ENCODE measurements around the gene DNASE1L3. TPM values are rescaled to one million over a fixed set of nuclear protein-coding genes. Genes with fewer than 3 reads are reported as not detected.

DNASE1L3 gene
- total and polyA plus RNA-seq, 2 experiments from 2014 or later, result not detected

DNA sequence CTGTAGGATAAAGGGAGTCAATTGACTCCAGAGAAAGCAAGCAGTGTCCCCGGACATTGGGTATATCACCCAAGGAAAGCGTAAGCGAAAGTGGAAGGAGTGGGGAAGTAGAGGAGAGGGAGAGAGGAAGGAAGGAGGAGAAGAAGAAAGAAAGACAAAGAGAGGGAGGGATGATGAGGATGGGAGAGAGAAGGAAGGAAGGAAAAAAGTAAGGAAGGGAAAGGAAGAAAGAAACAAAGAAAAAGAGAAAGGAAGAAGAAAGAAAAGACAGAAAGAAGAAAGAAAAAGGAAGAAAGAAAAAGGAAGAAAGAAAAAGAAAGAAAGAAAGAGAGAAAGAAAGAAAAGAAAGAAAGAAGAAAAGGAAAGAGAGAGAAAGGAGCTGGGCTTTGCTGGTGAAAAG lies 839 bp downstream of the DNASE1L3 start:
- Histone ChIP-seq H3K27me3 (ENCODE audit: insufficient read depth) (no peaks in the 10 kb centered on the region), H3K27ac (ENCODE audit: low read depth) (no peak overlapping the region), H3K9me2 (ENCODE audit: insufficient read depth) (peaks cover 7% of the 10 kb centered on the region; the same call in 1 of the 2 replicates), H3K4me1 (ENCODE audit: insufficient read depth) (no peaks in the 10 kb centered on the region; the same call in 1 of the 2 replicates), H3K4me3 (no peak overlapping the region), H4K20me1 (replicated peaks; ENCODE audit: insufficient read depth) (no peaks in the 10 kb centered on the region), H3K79me2 (replicated peaks; ENCODE audit: insufficient read depth) (no peaks in the 10 kb centered on the region), H2AFZ (no peak overlapping the region), H3F3A (replicated peaks; ENCODE audit: low read depth) (no peaks in the 10 kb centered on the region), H3K36me3 (ENCODE audit: insufficient read depth) (no peaks in the 10 kb centered on the region), H3K4me2 (no peak overlapping the region)
- Mint-ChIP-seq H3K36me3 (ENCODE audit: low read depth) (no peaks in the 10 kb centered on the region), H3K4me1 (no peaks in the 10 kb centered on the region), H3K9me3 (no peaks in the 10 kb centered on the region), H3K27me3 (ENCODE audit: insufficient read depth, low read depth, poor library complexity) (no peaks in the 10 kb centered on the region), H3K27ac (no peak overlapping the region), H3K4me3 (no peak overlapping the region)
- no peak for DNase-seq (ENCODE audit: low spot score)
- ATAC-seq, result no peak
- TF ChIP-seq, protein P1, sequence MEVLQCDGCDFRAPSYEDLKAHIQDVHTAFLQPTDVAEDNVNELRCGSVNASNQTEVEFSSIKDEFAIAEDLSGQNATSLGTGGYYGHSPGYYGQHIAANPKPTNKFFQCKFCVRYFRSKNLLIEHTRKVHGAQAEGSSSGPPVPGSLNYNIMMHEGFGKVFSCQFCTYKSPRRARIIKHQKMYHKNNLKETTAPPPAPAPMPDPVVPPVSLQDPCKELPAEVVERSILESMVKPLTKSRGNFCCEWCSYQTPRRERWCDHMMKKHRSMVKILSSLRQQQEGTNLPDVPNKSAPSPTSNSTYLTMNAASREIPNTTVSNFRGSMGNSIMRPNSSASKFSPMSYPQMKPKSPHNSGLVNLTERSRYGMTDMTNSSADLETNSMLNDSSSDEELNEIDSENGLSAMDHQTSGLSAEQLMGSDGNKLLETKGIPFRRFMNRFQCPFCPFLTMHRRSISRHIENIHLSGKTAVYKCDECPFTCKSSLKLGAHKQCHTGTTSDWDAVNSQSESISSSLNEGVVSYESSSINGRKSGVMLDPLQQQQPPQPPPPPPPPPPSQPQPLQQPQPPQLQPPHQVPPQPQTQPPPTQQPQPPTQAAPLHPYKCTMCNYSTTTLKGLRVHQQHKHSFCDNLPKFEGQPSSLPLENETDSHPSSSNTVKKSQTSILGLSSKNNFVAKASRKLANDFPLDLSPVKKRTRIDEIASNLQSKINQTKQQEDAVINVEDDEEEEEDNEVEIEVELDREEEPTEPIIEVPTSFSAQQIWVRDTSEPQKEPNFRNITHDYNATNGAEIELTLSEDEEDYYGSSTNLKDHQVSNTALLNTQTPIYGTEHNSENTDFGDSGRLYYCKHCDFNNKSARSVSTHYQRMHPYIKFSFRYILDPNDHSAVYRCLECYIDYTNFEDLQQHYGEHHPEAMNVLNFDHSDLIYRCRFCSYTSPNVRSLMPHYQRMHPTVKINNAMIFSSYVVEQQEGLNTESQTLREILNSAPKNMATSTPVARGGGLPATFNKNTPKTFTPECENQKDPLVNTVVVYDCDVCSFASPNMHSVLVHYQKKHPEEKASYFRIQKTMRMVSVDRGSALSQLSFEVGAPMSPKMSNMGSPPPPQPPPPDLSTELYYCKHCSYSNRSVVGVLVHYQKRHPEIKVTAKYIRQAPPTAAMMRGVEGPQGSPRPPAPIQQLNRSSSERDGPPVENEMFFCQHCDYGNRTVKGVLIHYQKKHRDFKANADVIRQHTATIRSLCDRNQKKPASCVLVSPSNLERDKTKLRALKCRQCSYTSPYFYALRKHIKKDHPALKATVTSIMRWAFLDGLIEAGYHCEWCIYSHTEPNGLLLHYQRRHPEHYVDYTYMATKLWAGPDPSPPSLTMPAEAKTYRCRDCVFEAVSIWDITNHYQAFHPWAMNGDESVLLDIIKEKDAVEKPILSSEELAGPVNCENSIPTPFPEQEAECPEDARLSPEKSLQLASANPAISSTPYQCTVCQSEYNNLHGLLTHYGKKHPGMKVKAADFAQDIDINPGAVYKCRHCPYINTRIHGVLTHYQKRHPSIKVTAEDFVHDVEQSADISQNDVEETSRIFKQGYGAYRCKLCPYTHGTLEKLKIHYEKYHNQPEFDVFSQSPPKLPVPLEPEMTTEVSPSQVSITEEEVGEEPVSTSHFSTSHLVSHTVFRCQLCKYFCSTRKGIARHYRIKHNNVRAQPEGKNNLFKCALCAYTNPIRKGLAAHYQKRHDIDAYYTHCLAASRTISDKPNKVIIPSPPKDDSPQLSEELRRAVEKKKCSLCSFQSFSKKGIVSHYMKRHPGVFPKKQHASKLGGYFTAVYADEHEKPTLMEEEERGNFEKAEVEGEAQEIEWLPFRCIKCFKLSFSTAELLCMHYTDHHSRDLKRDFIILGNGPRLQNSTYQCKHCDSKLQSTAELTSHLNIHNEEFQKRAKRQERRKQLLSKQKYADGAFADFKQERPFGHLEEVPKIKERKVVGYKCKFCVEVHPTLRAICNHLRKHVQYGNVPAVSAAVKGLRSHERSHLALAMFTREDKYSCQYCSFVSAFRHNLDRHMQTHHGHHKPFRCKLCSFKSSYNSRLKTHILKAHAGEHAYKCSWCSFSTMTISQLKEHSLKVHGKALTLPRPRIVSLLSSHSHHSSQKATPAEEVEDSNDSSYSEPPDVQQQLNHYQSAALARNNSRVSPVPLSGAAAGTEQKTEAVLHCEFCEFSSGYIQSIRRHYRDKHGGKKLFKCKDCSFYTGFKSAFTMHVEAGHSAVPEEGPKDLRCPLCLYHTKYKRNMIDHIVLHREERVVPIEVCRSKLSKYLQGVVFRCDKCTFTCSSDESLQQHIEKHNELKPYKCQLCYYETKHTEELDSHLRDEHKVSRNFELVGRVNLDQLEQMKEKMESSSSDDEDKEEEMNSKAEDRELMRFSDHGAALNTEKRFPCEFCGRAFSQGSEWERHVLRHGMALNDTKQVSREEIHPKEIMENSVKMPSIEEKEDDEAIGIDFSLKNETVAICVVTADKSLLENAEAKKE (CRISPR knock-in tag; IDR thresholded peaks at IDR 0.05), result no peak
- no peak for TF ChIP-seq EZH2phosphoT487 (IDR thresholded peaks at IDR 0.05; ENCODE audit: unreplicated experiment)
- TF ChIP-seq EZH2 (IDR thresholded peaks at IDR 0.05; ENCODE audit: low read depth, unreplicated experiment), result no peak
- TF ChIP-seq ZNF114 (CRISPR knock-in tag; IDR thresholded peaks at IDR 0.05), result no peak
- TF ChIP-seq, protein P2, sequence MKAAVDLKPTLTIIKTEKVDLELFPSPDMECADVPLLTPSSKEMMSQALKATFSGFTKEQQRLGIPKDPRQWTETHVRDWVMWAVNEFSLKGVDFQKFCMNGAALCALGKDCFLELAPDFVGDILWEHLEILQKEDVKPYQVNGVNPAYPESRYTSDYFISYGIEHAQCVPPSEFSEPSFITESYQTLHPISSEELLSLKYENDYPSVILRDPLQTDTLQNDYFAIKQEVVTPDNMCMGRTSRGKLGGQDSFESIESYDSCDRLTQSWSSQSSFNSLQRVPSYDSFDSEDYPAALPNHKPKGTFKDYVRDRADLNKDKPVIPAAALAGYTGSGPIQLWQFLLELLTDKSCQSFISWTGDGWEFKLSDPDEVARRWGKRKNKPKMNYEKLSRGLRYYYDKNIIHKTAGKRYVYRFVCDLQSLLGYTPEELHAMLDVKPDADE (IDR thresholded peaks at IDR 0.05), result no peak
- TF ChIP-seq, protein P3, sequence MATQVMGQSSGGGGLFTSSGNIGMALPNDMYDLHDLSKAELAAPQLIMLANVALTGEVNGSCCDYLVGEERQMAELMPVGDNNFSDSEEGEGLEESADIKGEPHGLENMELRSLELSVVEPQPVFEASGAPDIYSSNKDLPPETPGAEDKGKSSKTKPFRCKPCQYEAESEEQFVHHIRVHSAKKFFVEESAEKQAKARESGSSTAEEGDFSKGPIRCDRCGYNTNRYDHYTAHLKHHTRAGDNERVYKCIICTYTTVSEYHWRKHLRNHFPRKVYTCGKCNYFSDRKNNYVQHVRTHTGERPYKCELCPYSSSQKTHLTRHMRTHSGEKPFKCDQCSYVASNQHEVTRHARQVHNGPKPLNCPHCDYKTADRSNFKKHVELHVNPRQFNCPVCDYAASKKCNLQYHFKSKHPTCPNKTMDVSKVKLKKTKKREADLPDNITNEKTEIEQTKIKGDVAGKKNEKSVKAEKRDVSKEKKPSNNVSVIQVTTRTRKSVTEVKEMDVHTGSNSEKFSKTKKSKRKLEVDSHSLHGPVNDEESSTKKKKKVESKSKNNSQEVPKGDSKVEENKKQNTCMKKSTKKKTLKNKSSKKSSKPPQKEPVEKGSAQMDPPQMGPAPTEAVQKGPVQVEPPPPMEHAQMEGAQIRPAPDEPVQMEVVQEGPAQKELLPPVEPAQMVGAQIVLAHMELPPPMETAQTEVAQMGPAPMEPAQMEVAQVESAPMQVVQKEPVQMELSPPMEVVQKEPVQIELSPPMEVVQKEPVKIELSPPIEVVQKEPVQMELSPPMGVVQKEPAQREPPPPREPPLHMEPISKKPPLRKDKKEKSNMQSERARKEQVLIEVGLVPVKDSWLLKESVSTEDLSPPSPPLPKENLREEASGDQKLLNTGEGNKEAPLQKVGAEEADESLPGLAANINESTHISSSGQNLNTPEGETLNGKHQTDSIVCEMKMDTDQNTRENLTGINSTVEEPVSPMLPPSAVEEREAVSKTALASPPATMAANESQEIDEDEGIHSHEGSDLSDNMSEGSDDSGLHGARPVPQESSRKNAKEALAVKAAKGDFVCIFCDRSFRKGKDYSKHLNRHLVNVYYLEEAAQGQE (IDR thresholded peaks at IDR 0.05; ENCODE audit: unreplicated experiment), result no peak
- TF ChIP-seq POLR2AphosphoS5 (IDR thresholded peaks at IDR 0.05; ENCODE audit: low read depth), result no peak
- TF ChIP-seq, protein P4, sequence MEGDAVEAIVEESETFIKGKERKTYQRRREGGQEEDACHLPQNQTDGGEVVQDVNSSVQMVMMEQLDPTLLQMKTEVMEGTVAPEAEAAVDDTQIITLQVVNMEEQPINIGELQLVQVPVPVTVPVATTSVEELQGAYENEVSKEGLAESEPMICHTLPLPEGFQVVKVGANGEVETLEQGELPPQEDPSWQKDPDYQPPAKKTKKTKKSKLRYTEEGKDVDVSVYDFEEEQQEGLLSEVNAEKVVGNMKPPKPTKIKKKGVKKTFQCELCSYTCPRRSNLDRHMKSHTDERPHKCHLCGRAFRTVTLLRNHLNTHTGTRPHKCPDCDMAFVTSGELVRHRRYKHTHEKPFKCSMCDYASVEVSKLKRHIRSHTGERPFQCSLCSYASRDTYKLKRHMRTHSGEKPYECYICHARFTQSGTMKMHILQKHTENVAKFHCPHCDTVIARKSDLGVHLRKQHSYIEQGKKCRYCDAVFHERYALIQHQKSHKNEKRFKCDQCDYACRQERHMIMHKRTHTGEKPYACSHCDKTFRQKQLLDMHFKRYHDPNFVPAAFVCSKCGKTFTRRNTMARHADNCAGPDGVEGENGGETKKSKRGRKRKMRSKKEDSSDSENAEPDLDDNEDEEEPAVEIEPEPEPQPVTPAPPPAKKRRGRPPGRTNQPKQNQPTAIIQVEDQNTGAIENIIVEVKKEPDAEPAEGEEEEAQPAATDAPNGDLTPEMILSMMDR (conservative IDR thresholded peaks at IDR 0.05; ENCODE audit: low read depth in 2 of 2), result no peak
- TF ChIP-seq JUNB (IDR thresholded peaks at IDR 0.05; ENCODE audit: unreplicated experiment), result no peak
- no peak for TF ChIP-seq CREB1 (CRISPR knock-in tag; IDR thresholded peaks at IDR 0.05; ENCODE audit: low read depth)
- TF ChIP-seq ZNF331 (CRISPR knock-in tag; IDR thresholded peaks at IDR 0.05; ENCODE audit: low read depth), result no peak
- TF ChIP-seq STAT1 (IDR thresholded peaks at IDR 0.05; ENCODE audit: unreplicated experiment), result no peak
- no peak for TF ChIP-seq NANOG (IDR thresholded peaks at IDR 0.05; ENCODE audit: borderline replicate concordance)

Measured in GM23338 (cell line).